WI38 (cell line): ENCODE data around the gene NACC2.

Experiments
- H3K4me3 ChIP-seq: 2 replicates; pipeline ENCODE4 v1.5.1; 2011; ENCODE audit warnings: low read depth, mild to moderate bottlenecking, control low read depth, low read length
- TF ChIP-seq, protein P1 (sequence below): IDR thresholded peaks from 2 replicates; pipeline ENCODE4 v1.5.1; 2012; ENCODE audit warnings: low read depth, mild to moderate bottlenecking, control low read depth, low read length

NACC2 gene

GRCh38 chr9:136108648-136109266, 13.7 kb upstream of the NACC2 start:
- no peak overlapping the region for H3K4me3 ChIP-seq
- TF ChIP-seq, protein P1, sequence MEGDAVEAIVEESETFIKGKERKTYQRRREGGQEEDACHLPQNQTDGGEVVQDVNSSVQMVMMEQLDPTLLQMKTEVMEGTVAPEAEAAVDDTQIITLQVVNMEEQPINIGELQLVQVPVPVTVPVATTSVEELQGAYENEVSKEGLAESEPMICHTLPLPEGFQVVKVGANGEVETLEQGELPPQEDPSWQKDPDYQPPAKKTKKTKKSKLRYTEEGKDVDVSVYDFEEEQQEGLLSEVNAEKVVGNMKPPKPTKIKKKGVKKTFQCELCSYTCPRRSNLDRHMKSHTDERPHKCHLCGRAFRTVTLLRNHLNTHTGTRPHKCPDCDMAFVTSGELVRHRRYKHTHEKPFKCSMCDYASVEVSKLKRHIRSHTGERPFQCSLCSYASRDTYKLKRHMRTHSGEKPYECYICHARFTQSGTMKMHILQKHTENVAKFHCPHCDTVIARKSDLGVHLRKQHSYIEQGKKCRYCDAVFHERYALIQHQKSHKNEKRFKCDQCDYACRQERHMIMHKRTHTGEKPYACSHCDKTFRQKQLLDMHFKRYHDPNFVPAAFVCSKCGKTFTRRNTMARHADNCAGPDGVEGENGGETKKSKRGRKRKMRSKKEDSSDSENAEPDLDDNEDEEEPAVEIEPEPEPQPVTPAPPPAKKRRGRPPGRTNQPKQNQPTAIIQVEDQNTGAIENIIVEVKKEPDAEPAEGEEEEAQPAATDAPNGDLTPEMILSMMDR: no peak

- no peak overlapping the region for H3K4me3 ChIP-seq
- TF ChIP-seq, protein P1: no peak
These were observed 13.0 kb upstream of the NACC2 start for GRCh38 chr9:136107953-136108647.

DNA sequence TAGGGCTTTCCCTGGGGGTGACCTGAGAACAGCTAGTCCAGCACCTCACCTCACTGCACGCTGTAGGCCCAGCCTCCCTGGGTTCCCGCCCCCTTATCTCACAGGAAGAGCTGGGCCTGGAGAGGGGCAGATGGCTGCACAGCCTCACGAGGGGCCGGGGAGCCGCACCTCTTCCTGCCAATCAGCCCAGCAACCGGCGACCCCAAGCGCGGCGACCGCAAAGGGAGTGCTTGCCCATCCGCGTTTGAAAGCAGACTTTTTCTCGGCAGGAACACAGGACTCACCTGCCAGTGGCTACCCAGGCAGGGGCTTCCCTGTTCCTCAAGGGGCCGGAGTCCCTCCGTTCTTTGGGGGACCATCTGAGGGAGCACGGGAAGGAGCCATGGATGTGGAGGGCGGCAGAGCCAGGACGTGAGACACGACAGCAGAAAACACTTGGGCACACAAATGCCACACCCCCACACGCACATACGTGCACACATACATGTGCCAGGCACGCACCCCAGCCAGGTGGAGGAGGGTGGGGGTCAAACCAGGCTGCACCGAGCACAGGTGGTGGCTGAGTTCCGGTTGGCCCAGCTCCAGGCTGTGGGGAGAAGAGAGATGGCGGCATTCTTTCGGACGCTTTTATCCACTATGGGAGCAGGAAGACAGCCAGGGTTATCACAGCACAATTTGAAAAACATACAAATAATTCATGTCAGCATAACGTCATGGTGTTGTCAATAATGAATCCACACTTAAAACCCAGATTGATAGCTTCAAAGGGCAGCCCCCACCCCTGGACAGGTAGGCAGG, 12.3 kb upstream of the NACC2 start:
- TF ChIP-seq, protein P1: no peak
- H3K4me3 ChIP-seq: no peak overlapping the region

GRCh38 chr9:136105398-136106135, 10.5 kb upstream of the NACC2 start:
- H3K4me3 ChIP-seq: no peak overlapping the region
- TF ChIP-seq, protein P1: no peak

- H3K4me3 ChIP-seq: no peak overlapping the region
- TF ChIP-seq, protein P1: no peak
These were observed 9.8 kb upstream of the NACC2 start for GRCh38 chr9:136104916-136105315.

GRCh38 chr9:136104488-136104800, 9.4 kb upstream of the NACC2 start:
- TF ChIP-seq, protein P1: no peak
- H3K4me3 ChIP-seq: no peak overlapping the region
